GM19238 (cell line): Measurements from ENCODE around the gene BEST3.
"Not testable (repeated sequence)": the region's sequence is repeated elsewhere in the genome, so short reads cannot be mapped to it uniquely, and the experiment has no call there.

Experiments
- DNase-seq: peaks from one replicate; pipeline ENCODE4 v3.0.0; 2011; ENCODE audit warnings: low spot score; ENCODE audit not compliant: insufficient read length

BEST3 gene

GRCh38 chr12:69688021-69688420 lies 11.1 kb downstream of the BEST3 start:
- DNase-seq, result no peak

- no peak for DNase-seq
Measured at GRCh38 chr12:69687390-69687789, 11.7 kb downstream of the BEST3 start.

- DNase-seq, result no peak
Measured at GRCh38 chr12:69686731-69687130, 12.4 kb downstream of the BEST3 start.

GRCh38 chr12:69685810-69686209 lies 13.3 kb downstream of the BEST3 start:
- DNase-seq, result no peak

GRCh38 chr12:69684466-69684865 lies 14.6 kb downstream of the BEST3 start:
- no peak for DNase-seq

GRCh38 chr12:69682110-69682755 lies 16.9 kb downstream of the BEST3 start:
- no peak for DNase-seq

- no peak for DNase-seq
Measured at GRCh38 chr12:69679119-69679518, 20.0 kb downstream of the BEST3 start.

- no peak for DNase-seq
Measured at GRCh38 chr12:69676257-69677012, 22.7 kb downstream of the BEST3 start.

- DNase-seq, result no peak
Measured at GRCh38 chr12:69672195-69672594, 26.9 kb downstream of the BEST3 start.

- DNase-seq, result no peak
Measured at GRCh38 chr12:69671597-69671996, 27.5 kb downstream of the BEST3 start.

- DNase-seq, result no peak
Measured at GRCh38 chr12:69666798-69667197, 32.3 kb downstream of the BEST3 start.

- DNase-seq, result not testable (repeated sequence)
Measured at GRCh38 chr12:69664930-69665377, 34.1 kb downstream of the BEST3 start.

- no peak for DNase-seq
Measured at GRCh38 chr12:69663726-69664125, 35.4 kb downstream of the BEST3 start.

- no peak for DNase-seq
Measured at GRCh38 chr12:69662764-69663163, 36.3 kb downstream of the BEST3 start.

- DNase-seq, result no peak
Measured at GRCh38 chr12:69661386-69661785, 37.7 kb downstream of the BEST3 start.

GRCh38 chr12:69660164-69660863 lies 38.8 kb downstream of the BEST3 start:
- no peak for DNase-seq

- no peak for DNase-seq
Measured at GRCh38 chr12:69658203-69658602, 40.9 kb downstream of the BEST3 start.

GRCh38 chr12:69657376-69658137 lies 41.5 kb downstream of the BEST3 start:
- no peak for DNase-seq

GRCh38 chr12:69655616-69656340 lies 43.3 kb downstream of the BEST3 start:
- no peak for DNase-seq

GRCh38 chr12:69653703-69654102 lies 45.4 kb downstream of the BEST3 start:
- no peak for DNase-seq

- DNase-seq, result no peak
Measured at GRCh38 chr12:69651922-69652321, 47.2 kb downstream of the BEST3 start.
